HG03103 (cell line): ENCODE results near the gene RBL2.
"Not testable (repeated sequence)": the region's sequence is repeated elsewhere in the genome, so short reads cannot be mapped to it uniquely, and the experiment has no call there.

ENCODE experiments used
- ATAC-seq: cut with Tn5 transposase; IDR thresholded peaks from one replicate; pipeline ENCODE4 v1.9.1; 2021; ENCODE audit warnings: low read depth; ENCODE audit not compliant: unreplicated experiment

RBL2 gene

GRCh38 chr16:53434377-53435065 is at the start of gene RBL2:
RBL2 (plus strand) TSS chr16:53434471; CDS start chr16:53434557, 86 bp downstream.
- peak; percentile 77 for ATAC-seq

GRCh38 chr16:53384610-53385009 is 49.7 kb upstream of the RBL2 start:
- not testable (repeated sequence) for ATAC-seq

GRCh38 chr16:53404959-53405358 is 29.3 kb upstream of the RBL2 start:
- no peak for ATAC-seq

GRCh38 chr16:53412549-53412948 is 21.7 kb upstream of the RBL2 start:
- no peak for ATAC-seq

GRCh38 chr16:53413864-53414263 is 20.4 kb upstream of the RBL2 start:
- ATAC-seq: no peak

- ATAC-seq: no peak
These were observed 19.9 kb upstream of the RBL2 start for GRCh38 chr16:53414381-53414780.

GRCh38 chr16:53415504-53415903 is 18.8 kb upstream of the RBL2 start:
- ATAC-seq: no peak

GRCh38 chr16:53417011-53417410 is 17.3 kb upstream of the RBL2 start:
- no peak for ATAC-seq

GRCh38 chr16:53417976-53418375 is 16.3 kb upstream of the RBL2 start:
- ATAC-seq: no peak

GRCh38 chr16:53419383-53419709 is 14.9 kb upstream of the RBL2 start:
- not testable (repeated sequence) for ATAC-seq

- no peak for ATAC-seq
These were observed 13.0 kb upstream of the RBL2 start for GRCh38 chr16:53421248-53421647.

GRCh38 chr16:53423968-53424367 is 10.3 kb upstream of the RBL2 start:
- not testable (repeated sequence) for ATAC-seq

GRCh38 chr16:53428681-53429080 is 5.6 kb upstream of the RBL2 start:
- no peak for ATAC-seq

- no peak for ATAC-seq
These were observed 4.9 kb upstream of the RBL2 start for GRCh38 chr16:53429221-53429943.

- ATAC-seq: no peak
These were observed 3.9 kb upstream of the RBL2 start for GRCh38 chr16:53430363-53430762.

- ATAC-seq: no peak
These were observed 762 bp upstream of the RBL2 start for GRCh38 chr16:53433509-53433908.

- ATAC-seq: no peak
These were observed 318 bp upstream of the RBL2 start for GRCh38 chr16:53433930-53434376.

GRCh38 chr16:53435066-53435688 is 906 bp downstream of the RBL2 start:
- ATAC-seq: peak; percentile 75

GRCh38 chr16:53440125-53440524 is 5.9 kb downstream of the RBL2 start:
- ATAC-seq: no peak

GRCh38 chr16:53445534-53445933 is 11.3 kb downstream of the RBL2 start:
- ATAC-seq: no peak

GRCh38 chr16:53446090-53446489 is 11.8 kb downstream of the RBL2 start:
- ATAC-seq: no peak
